Activated CD4-positive, alpha-beta T cell treated with anti-CD3 and anti-CD28 coated beads, Interleukin-2, amount 10 ng/mL, durations not matched to agents 24 days and 14 days (primary cell): ENCODE data around the gene SLC16A10. TPM values are rescaled to one million over a fixed set of nuclear protein-coding genes. Genes with fewer than 3 reads are reported as not detected.

Experiments used
- DNase-seq: peaks from one replicate; pipeline ENCODE4 v3.0.0; 2022
- H3K27ac Mint-ChIP-seq: one replicate; pipeline ENCODE4 v1.8.0; 2022; ENCODE audit warnings: mild to moderate bottlenecking, mixed read lengths
- H3K27me3 Mint-ChIP-seq: one replicate; pipeline ENCODE4 v1.8.0; 2022; ENCODE audit warnings: mixed read lengths
- H3K36me3 Mint-ChIP-seq: one replicate; pipeline ENCODE4 v1.8.0; 2022; ENCODE audit warnings: low read depth, mild to moderate bottlenecking, mixed read lengths
- H3K4me1 Mint-ChIP-seq: one replicate; pipeline ENCODE4 v1.8.0; 2021; ENCODE audit warnings: mixed read lengths
- H3K4me3 Mint-ChIP-seq: one replicate; pipeline ENCODE4 v1.8.0; 2022; ENCODE audit warnings: mild to moderate bottlenecking, moderate library complexity, mixed read lengths
- H3K9me3 Mint-ChIP-seq: one replicate; pipeline ENCODE4 v1.8.0; 2021; ENCODE audit warnings: mixed read lengths
- intact Hi-C: fragments of 100-400 bp; cut with micrococcal nuclease; formaldehyde crosslinking; loops from one replicate; pipeline ENCODE4 v1.15.1; 2023
- total RNA-seq: library from RNA; stranded (reverse); gene quantifications from 2 replicates; pipeline ENCODE4 v1.2.3, GENCODE V29; 2022

Gene SLC16A10
- total RNA-seq, 1 donor from 2014 or later, result 4.2 TPM

DNA sequence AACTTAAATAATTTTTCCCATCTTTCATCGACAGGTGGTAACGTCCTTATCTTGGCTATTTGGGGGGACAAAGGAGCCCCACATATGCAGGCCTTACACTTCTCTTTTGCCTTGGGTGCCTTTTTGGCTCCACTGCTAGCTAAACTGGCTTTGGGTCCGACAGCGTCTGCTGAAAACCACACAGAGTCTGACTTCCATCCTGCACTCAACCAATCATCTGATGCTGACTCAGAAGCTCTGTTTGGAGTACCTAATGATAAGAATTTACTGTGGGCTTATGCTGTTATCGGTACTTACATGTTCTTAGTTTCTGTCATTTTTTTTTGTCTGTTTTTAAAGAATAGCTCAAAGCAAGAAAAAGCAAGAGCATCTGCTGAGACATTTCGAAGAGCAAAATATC is 178.5 kb downstream of the SLC16A10 start:
- no peak overlapping the region for H3K4me3 Mint-ChIP-seq
- no peak overlapping the region for H3K27ac Mint-ChIP-seq
- intact Hi-C loops, result no loop called here
- H3K36me3 Mint-ChIP-seq, result peaks cover 63% of the 10 kb centered on the region
- peaks cover 19% of the 10 kb centered on the region for H3K4me1 Mint-ChIP-seq
- DNase-seq, result no peak
- no peaks in the 10 kb centered on the region for H3K9me3 Mint-ChIP-seq
- H3K27me3 Mint-ChIP-seq, result no peaks in the 10 kb centered on the region

DNA sequence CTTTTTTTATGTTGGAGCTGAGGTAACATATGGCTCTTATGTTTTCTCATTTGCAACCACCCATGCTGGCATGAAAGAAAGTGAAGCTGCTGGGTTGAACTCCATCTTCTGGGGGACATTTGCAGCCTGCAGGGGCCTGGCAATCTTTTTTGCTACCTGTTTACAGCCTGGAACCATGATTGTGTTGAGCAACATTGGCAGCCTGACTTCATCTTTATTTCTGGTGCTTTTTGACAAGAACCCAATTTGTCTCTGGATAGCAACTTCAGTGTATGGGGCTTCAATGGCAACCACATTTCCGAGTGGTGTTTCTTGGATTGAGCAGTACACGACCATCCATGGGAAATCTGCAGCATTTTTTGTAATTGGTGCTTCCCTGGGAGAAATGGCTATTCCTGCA is 179.0 kb downstream of the SLC16A10 start:
- H3K4me1 Mint-ChIP-seq, result peaks cover 15% of the 10 kb centered on the region
- no peaks in the 10 kb centered on the region for H3K27me3 Mint-ChIP-seq
- no peak overlapping the region for H3K27ac Mint-ChIP-seq
- no peaks in the 10 kb centered on the region for H3K9me3 Mint-ChIP-seq
- DNase-seq, result no peak
- peaks cover 64% of the 10 kb centered on the region for H3K36me3 Mint-ChIP-seq
- intact Hi-C loops, result no loop called here
- no peak overlapping the region for H3K4me3 Mint-ChIP-seq

DNA sequence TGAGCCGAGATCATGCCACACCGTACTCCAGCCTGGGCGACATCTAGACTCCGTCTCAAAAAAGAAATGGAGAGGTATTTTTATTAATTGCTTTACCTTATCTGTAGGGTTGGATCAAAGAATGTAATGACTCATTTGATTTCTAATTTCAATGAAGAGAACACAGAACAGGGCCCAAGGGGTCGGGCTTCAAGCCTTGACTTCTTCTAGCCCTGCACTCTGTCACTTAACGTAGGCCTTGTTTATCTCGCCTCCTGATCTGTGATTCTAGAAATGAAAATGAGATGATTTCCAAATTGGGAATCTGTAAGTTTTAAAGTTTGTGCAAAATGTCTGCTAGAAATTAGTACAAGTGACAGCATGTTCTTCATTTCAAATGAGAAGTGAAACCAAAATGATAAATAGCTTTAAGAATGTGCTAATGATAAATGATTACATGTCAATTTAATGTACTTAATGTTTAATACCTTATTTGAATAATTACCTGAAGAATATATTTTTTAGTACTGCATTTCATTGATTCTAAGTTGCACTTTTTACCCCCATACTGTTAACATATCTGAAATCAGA is 180.5 kb downstream of the SLC16A10 start:
- no peaks in the 10 kb centered on the region for H3K9me3 Mint-ChIP-seq
- H3K4me3 Mint-ChIP-seq, result no peak overlapping the region
- H3K27me3 Mint-ChIP-seq, result no peaks in the 10 kb centered on the region
- no peak for DNase-seq
- intact Hi-C loops, result no loop called here
- H3K4me1 Mint-ChIP-seq, result peaks cover 12% of the 10 kb centered on the region
- no peak overlapping the region for H3K27ac Mint-ChIP-seq
- peaks cover 65% of the 10 kb centered on the region for H3K36me3 Mint-ChIP-seq

GRCh38 chr6:111269401-111269970 is 182.2 kb downstream of the SLC16A10 start:
- Mint-ChIP-seq H3K36me3 (peaks cover 72% of the 10 kb centered on the region), H3K4me3 (no peak overlapping the region), H3K27ac (peak overlapping the region; percentile 45), H3K4me1 (peaks cover 10% of the 10 kb centered on the region), H3K27me3 (no peaks in the 10 kb centered on the region), H3K9me3 (peaks cover 5% of the 10 kb centered on the region)
- intact Hi-C loops, result no loop called here
- DNase-seq, result no peak

DNA sequence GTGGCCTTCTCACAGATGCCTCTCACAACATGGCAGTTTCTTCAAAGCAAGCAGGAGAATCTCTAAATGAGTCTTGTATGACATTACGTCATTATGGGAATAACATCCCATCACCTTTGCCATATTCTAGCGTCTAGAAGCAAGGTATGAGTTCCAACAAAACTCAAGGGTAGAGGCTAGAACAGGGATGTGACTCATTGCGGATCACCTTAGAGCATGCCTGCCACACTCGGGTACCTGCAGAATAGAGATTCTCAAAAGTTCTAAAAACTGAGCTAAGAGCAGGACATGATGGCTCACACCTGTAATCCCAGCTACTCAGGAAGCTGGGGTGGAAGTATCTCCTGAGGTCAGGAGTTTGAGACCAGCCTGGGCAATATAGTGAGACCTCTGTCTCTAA is 182.8 kb downstream of the SLC16A10 start:
- intact Hi-C loops, result no loop called here
- Mint-ChIP-seq H3K9me3 (peaks cover 7% of the 10 kb centered on the region), H3K27ac (no peak overlapping the region), H3K27me3 (no peaks in the 10 kb centered on the region), H3K4me1 (peaks cover 10% of the 10 kb centered on the region), H3K36me3 (peaks cover 77% of the 10 kb centered on the region), H3K4me3 (no peak overlapping the region)
- no peak for DNase-seq

DNA sequence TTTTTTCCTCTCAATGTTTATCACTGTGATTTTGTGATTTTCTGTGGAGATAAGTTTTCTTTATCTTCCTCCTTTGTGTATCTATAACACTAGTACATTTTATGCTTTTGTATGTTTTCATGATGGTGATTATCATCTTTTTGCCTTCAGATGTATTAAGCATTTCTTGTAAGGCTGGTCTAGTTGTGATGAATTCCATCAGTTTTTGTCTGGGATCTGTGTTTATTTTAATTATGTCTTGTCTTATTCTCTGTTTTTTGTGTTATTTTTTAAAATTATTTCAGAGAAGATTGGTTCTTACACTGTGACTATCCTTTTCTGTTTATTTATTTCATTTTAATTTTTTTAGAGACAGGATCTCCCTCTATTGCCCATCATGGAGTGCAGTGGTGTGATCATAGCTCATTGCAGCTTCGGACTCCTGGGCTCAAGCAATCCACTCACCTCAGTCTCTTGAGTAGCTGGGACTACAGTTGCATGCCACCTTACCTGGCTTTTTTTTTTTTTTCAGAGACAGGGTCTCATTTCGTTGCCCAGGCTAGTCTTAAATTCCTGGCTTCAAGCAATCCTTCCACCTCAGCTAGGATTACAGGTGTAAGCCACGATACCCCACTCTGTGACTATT is 187.4 kb downstream of the SLC16A10 start:
- H3K4me3 Mint-ChIP-seq, result no peak overlapping the region
- peaks cover 5% of the 10 kb centered on the region for H3K4me1 Mint-ChIP-seq
- peaks cover 79% of the 10 kb centered on the region for H3K36me3 Mint-ChIP-seq
- no peak overlapping the region for H3K27ac Mint-ChIP-seq
- peaks cover 27% of the 10 kb centered on the region for H3K9me3 Mint-ChIP-seq
- no peak for DNase-seq
- intact Hi-C loops, result no loop called here
- no peaks in the 10 kb centered on the region for H3K27me3 Mint-ChIP-seq

- Mint-ChIP-seq H3K4me3 (no peak overlapping the region), H3K36me3 (peaks cover 82% of the 10 kb centered on the region), H3K4me1 (peaks cover 7% of the 10 kb centered on the region), H3K27ac (no peak overlapping the region), H3K9me3 (peaks cover 30% of the 10 kb centered on the region), H3K27me3 (no peaks in the 10 kb centered on the region)
- no peak for DNase-seq
- intact Hi-C loops, result no loop called here
These were observed 189.0 kb downstream of the SLC16A10 start for GRCh38 chr6:111276335-111276734.

- no peak overlapping the region for H3K27ac Mint-ChIP-seq
- H3K9me3 Mint-ChIP-seq, result peaks cover 30% of the 10 kb centered on the region
- peaks cover 7% of the 10 kb centered on the region for H3K4me1 Mint-ChIP-seq
- intact Hi-C loops, result no loop called here
- H3K4me3 Mint-ChIP-seq, result no peak overlapping the region
- peaks cover 84% of the 10 kb centered on the region for H3K36me3 Mint-ChIP-seq
- no peak for DNase-seq
- H3K27me3 Mint-ChIP-seq, result no peaks in the 10 kb centered on the region
These were observed 189.4 kb downstream of the SLC16A10 start for GRCh38 chr6:111276736-111277135.

GRCh38 chr6:111277819-111278218 is 190.5 kb downstream of the SLC16A10 start:
- peaks cover 30% of the 10 kb centered on the region for H3K9me3 Mint-ChIP-seq

DNA sequence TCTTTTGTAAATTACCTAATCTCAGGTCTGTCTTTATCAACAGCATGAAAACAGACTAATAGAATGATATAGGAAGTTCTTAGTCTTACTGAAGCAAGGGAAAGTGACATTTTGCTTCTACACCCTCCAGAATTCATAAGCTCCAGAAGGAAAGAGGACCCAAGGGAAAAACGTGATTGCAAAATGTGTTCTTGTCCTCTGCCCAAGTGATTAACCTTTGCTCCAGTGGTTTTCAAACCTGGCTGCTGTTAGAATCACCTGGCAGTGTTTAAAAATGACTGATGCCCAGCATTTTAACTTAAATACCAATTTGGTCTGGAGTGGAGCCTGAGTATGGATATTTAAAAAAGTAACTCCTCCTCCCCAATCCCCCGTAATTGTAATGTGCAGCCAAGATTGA is 191.4 kb downstream of the SLC16A10 start:
- Mint-ChIP-seq H3K4me3 (no peak overlapping the region), H3K27me3 (no peaks in the 10 kb centered on the region), H3K4me1 (peaks cover 9% of the 10 kb centered on the region), H3K27ac (no peak overlapping the region), H3K9me3 (peaks cover 30% of the 10 kb centered on the region), H3K36me3 (peaks cover 85% of the 10 kb centered on the region)
- intact Hi-C loops, result no loop called here
- DNase-seq, result no peak

More at GRCh38 chr6:111277819-111278218, 190.5 kb downstream of the SLC16A10 start:
- Mint-ChIP-seq H3K4me1 (peaks cover 9% of the 10 kb centered on the region), H3K27me3 (no peaks in the 10 kb centered on the region), H3K27ac (no peak overlapping the region), H3K36me3 (peaks cover 90% of the 10 kb centered on the region), H3K4me3 (no peak overlapping the region)
- DNase-seq, result no peak
- intact Hi-C loops, result no loop called here

- Mint-ChIP-seq H3K27ac (no peak overlapping the region), H3K36me3 (peaks cover 73% of the 10 kb centered on the region), H3K4me1 (peaks cover 6% of the 10 kb centered on the region), H3K27me3 (no peaks in the 10 kb centered on the region), H3K9me3 (peaks cover 23% of the 10 kb centered on the region), H3K4me3 (no peak overlapping the region)
- intact Hi-C loops, result no loop called here
- DNase-seq, result no peak
These were observed 193.2 kb downstream of the SLC16A10 start for GRCh38 chr6:111280445-111280955.

Other genes with a start within 250 kb of the SLC16A10 start
- gene AMD1, start 212.7 kb upstream of the SLC16A10 start, total RNA-seq, result 108 and 113 TPM in 2 replicates
- gene GTF3C6, start 128.8 kb upstream of the SLC16A10 start, total RNA-seq, result 145 and 146 TPM in 2 replicates
- 68.5 and 70.4 TPM in 2 replicates for gene RPF2, start 105.5 kb upstream of the SLC16A10 start, total RNA-seq